ENCODE measurements around the gene LANCL1.

The LANCL1 gene

DNA sequence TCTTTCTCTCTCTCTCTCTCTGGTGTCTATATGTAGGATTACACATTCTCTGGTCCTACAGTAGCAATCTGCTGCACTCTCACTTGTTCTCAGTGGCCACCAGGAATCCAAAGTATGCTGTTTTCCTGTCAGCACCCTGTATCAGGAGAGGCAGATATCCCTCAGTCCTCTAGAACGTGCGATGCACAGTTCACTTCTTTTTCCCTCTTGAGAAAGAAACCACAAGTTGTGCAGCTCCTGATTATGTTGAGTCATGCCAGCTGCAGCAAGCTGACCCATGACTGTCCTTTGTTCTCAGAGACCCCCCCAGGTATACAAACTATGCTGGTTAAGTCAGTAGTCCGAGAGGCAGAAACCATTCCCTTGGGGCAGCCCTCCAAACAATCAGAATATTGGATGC is 54.6 kb downstream of the LANCL1 start:
- TF ChIP-seq, protein P1, sequence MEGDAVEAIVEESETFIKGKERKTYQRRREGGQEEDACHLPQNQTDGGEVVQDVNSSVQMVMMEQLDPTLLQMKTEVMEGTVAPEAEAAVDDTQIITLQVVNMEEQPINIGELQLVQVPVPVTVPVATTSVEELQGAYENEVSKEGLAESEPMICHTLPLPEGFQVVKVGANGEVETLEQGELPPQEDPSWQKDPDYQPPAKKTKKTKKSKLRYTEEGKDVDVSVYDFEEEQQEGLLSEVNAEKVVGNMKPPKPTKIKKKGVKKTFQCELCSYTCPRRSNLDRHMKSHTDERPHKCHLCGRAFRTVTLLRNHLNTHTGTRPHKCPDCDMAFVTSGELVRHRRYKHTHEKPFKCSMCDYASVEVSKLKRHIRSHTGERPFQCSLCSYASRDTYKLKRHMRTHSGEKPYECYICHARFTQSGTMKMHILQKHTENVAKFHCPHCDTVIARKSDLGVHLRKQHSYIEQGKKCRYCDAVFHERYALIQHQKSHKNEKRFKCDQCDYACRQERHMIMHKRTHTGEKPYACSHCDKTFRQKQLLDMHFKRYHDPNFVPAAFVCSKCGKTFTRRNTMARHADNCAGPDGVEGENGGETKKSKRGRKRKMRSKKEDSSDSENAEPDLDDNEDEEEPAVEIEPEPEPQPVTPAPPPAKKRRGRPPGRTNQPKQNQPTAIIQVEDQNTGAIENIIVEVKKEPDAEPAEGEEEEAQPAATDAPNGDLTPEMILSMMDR (conservative IDR thresholded peaks at IDR 0.05; ENCODE audit: low read depth), result no peak
- ChIA-PET CTCF (interaction anchor here (0.7 kb wide), 1 partner anchor 124 kb away, joined by 3 read pairs; no protein-coding TSS in a partner anchor), POLR2A (ENCODE audit: low non-redundant PET) (no interaction called here)
- H3K27ac ChIP-seq, result no peak overlapping the region
- no peak for DNase-seq (ENCODE audit: low spot score)

DNA sequence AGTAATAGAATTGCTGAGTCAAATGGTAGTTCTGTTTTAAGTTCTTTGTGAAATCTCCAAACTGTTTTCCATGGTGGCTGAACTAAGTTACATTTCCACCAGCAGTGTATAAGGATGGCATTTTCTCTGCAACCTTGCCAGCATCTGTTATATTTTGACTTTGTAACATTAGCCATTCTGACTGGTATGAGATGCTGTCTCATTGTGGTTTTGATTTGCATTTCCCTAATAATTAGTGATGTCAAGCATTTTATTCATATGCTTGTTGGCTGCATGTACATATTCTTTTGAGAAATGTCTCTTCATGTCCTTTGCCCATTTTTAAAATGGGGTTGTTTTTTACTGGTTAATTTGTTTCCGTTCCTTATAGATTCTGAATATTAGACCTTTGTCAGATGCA is 63.9 kb downstream of the LANCL1 start:
- POLR2A ChIA-PET (ENCODE audit: low non-redundant PET), result no interaction called here

DNA sequence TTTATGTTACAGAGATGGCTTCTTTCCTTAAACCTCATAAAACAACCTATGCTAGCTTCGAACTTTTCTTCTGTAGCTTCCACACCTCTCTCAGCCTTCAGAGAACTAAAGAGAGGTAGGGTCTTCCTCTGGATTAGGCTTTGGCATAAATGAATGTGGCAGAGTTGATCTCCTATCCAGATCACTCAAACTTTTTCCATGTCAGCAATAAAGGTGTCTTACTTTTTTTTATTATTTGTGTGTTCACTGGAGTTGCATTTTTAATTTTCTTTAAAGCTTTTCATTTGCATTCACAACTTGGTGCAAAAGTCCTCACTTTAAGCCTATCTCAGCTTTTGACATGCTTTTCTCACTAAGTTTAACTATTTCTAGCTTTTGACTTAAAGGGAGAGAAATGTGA is 66.0 kb downstream of the LANCL1 start:
- TF ChIP-seq, protein P1 (conservative IDR thresholded peaks at IDR 0.05; ENCODE audit: low read depth), result no peak
- H3K27ac ChIP-seq, result no peak overlapping the region
- ChIA-PET CTCF (no interaction called here), POLR2A (ENCODE audit: low non-redundant PET) (no interaction called here)
- DNase-seq (ENCODE audit: low spot score), result no peak

More for the DNA sequence above, 63.9 kb downstream of the LANCL1 start:
- no peak for DNase-seq (ENCODE audit: low spot score)
- H3K27ac ChIP-seq, result no peak overlapping the region
- CTCF ChIA-PET, result no interaction called here
- TF ChIP-seq, protein P1 (conservative IDR thresholded peaks at IDR 0.05; ENCODE audit: low read depth), result no peak

DNA sequence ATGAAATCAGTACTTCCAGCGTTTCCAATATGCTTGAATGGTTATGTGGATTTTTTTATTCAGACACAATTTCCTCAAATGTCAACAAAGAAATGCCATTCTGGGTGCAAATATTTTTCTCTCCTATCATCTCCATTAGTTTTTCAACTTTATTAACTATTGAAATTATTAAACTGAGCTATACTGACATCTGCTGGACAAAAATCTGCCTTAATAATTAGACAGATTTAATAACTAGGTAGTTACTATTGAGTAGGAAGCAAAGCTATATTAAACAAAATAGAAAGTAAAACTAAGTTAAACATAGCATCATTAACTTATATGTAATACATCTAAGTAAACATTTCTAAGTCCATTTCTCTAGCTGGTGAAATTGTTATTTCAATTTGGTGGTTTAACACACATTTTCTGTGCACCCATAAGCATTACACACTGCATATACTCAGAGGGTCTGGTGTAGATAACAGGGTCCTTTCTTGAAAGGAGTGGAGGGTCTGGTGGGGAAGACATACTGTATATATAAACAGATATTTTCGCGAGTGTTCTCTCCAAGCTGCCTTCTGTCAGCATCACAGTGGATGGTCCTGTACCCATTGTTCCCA is 77.0 kb downstream of the LANCL1 start:
- POLR2A ChIA-PET (ENCODE audit: low non-redundant PET), result no interaction called here
- CTCF ChIA-PET, result interaction anchor here (0.6 to 1.5 kb wide), 10 partner anchors 9 to 201 kb away, joined by 3 to 6 read pairs (median 4); no protein-coding TSS in a partner anchor
- DNase-seq (ENCODE audit: low spot score), result no peak
- TF ChIP-seq, protein P1 (conservative IDR thresholded peaks at IDR 0.05; ENCODE audit: low read depth), result peak; percentile 50
- H3K27ac ChIP-seq, result no peak overlapping the region

DNA sequence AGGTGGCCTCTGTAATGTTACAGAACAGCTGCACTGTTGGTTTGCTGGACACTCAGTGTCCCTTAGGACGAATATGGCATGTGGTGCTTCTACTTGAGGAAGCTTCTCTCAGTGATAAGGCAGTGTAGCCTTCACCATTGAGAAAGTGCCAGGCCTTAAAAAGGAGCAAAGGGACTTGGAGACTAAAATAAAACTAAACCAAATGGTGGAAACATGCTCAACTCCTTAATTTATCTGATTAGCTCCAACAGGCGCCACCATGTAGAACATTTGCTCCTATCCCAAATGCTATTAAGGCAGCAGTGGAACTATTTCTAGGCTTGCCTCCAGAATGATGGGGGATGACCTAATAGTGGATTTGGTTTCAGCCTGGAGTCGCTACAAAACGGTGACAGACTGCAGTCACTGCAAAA is 84.1 kb downstream of the LANCL1 start:
- no peak overlapping the region for H3K27ac ChIP-seq
- TF ChIP-seq, protein P1 (conservative IDR thresholded peaks at IDR 0.05; ENCODE audit: low read depth), result no peak
- ChIA-PET CTCF (interaction anchor here (0.6 to 1.1 kb wide), 2 partner anchors 142 to 443 kb away, joined by 3 read pairs; no protein-coding TSS in a partner anchor), POLR2A (ENCODE audit: low non-redundant PET) (no interaction called here)
- no peak for DNase-seq (ENCODE audit: low spot score)

DNA sequence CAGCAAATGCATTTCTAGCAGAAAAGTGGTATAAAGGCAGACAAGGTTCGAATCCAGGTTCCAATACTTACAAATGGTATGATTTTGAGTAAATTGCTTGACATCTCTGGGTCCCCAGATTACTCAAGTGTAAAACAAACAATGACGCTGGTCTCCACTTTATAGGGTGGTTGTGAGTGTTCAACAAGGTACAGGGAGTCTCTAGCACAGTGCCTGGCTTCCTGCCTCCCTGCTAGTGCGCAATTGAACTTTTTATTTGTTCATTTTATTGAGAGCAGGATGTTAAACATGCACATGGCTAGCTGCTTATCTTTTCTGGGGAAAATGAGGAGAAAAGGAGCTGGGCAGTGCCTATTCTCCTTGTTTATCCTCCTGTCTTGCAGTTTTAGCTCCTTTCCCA is 86.7 kb downstream of the LANCL1 start:
- TF ChIP-seq, protein P1 (conservative IDR thresholded peaks at IDR 0.05; ENCODE audit: low read depth), result no peak
- POLR2A ChIA-PET (ENCODE audit: low non-redundant PET), result no interaction called here
- no peak for DNase-seq (ENCODE audit: low spot score)
- CTCF ChIA-PET, result no interaction called here
- no peak overlapping the region for H3K27ac ChIP-seq

Measured in RWPE1 (cell line).